ENCODE measurements around the gene ERICH4. TPM values are rescaled to one million over a fixed set of nuclear protein-coding genes. Genes with fewer than 3 reads are reported as not detected.
"Not testable (repeated sequence)": the region's sequence is repeated elsewhere in the genome, so short reads cannot be mapped to it uniquely, and the experiment has no call there.

The ERICH4 gene
- total and polyA plus RNA-seq, 9 donors = 0.12 to 3.7 (median 0.36) TPM; not detected in 5

DNA sequence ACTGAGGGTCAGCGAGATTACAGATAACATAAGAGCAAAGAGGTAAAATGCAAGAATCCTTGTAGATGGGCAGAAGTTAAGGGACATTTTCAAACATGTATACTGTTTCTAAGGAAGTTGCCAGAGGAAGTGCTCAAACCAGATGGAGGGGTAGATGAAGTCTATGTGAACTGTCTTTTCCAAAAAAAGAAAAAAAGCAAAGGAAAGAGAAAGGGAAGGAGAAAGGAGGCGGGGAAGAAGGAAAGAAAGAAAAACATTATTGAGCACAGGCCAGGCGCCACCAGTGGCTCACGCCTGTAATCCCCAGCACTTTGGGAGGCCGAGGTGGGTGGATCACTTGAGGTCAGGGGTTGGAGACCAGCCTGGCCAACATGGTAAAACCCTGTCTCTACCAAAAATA is 8.5 kb upstream of the ERICH4 start:
- H3K27me3 ChIP-seq (ENCODE audit: control insufficient read depth, insufficient read depth, low read length) = no peaks in the 10 kb centered on the region
- H3K27ac ChIP-seq (ENCODE audit: low read length) = no peak overlapping the region
- H3K4me3 ChIP-seq (ENCODE audit: low read length) = no peak overlapping the region
- 100% methylated on average over 1 of the region's 5 CpGs for WGBS (ENCODE audit: insufficient coverage)
- DNase-seq = no peak
- no peaks in the 10 kb centered on the region for H3K9me3 ChIP-seq (replicated peaks; ENCODE audit: control insufficient read depth, low read depth, low read length)
- H3K4me1 ChIP-seq (ENCODE audit: control insufficient read depth, insufficient read depth, low read length) = peaks cover 4% of the 10 kb centered on the region
- peaks cover 46% of the 10 kb centered on the region for H3K36me3 ChIP-seq (ENCODE audit: control insufficient read depth, insufficient read depth, low read length)

DNA sequence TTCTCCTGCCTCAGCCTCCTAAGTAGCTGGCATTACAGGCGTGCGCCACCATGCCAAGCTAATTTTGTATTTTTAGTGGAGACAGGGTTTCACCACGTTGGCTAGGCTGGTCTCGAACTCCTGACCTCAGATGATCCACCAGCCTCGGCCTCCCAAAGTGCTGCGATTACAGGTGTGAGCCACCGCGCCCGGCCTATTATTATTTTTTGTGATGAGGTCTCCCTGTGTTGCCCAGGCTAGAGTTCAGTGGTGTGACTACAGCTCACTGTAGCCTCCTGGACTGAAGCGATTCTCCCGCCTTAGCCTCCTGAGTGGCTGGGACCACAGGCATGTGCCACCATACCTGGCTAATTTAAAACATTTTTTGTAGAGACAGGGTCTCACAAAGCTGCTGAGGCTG is 7.6 kb upstream of the ERICH4 start:
- not testable (repeated sequence) for DNase-seq; H3K27ac ChIP-seq (ENCODE audit: low read length); H3K27me3 ChIP-seq (ENCODE audit: control insufficient read depth, insufficient read depth, low read length); H3K4me1 ChIP-seq (ENCODE audit: control insufficient read depth, insufficient read depth, low read length); H3K9me3 ChIP-seq (replicated peaks; ENCODE audit: control insufficient read depth, low read depth, low read length); H3K4me3 ChIP-seq (ENCODE audit: low read length)
- peaks cover 43% of the 10 kb centered on the region for H3K36me3 ChIP-seq (ENCODE audit: control insufficient read depth, insufficient read depth, low read length)
- 91% methylated on average over 6 of the region's 11 CpGs for WGBS (ENCODE audit: insufficient coverage)

DNA sequence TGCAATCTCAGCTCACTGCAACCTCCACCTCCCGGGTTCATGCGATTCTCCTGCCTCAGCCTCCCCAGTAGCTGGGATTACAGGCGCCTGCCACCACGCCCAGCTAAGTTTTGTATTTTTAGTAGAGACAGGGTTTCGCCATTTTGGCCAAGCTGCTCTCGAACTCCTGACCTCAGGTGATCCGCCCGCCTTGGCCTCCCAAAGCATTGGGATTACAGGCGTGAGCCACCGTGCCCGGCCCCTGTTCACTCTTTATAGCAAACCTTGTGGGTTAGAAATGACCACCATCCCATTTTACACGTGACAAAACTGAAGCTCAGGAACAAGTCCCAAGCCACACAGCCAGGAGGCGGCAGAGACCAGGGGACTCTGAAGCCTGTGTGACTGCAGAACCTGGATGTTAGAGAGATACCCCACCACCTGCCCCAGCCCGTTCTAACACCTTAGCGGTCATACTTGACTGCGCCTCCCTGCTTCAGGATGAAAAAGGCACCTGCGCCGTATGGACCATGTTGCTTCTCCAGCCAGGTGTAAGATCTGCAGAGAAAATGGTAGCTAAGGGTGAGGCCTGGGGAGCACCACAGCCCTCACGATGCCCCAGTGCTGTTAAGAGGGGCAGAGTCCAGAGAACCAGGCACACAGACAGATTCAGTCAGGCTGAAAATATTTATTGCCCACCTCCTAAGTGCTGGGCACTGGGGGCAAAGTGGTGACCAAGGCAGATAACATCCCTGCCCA is 6.9 kb upstream of the ERICH4 start:
- 91% methylated on average over 11 of the region's 19 CpGs for WGBS (ENCODE audit: insufficient coverage)
- Histone ChIP-seq H3K27me3 (ENCODE audit: control insufficient read depth, insufficient read depth, low read length) (no peaks in the 10 kb centered on the region), H3K36me3 (ENCODE audit: control insufficient read depth, insufficient read depth, low read length) (peaks cover 39% of the 10 kb centered on the region), H3K27ac (ENCODE audit: low read length) (no peak overlapping the region), H3K4me3 (ENCODE audit: low read length) (no peak overlapping the region), H3K9me3 (replicated peaks; ENCODE audit: control insufficient read depth, low read depth, low read length) (no peaks in the 10 kb centered on the region), H3K4me1 (ENCODE audit: control insufficient read depth, insufficient read depth, low read length) (peaks cover 4% of the 10 kb centered on the region)
- no peak for DNase-seq

DNA sequence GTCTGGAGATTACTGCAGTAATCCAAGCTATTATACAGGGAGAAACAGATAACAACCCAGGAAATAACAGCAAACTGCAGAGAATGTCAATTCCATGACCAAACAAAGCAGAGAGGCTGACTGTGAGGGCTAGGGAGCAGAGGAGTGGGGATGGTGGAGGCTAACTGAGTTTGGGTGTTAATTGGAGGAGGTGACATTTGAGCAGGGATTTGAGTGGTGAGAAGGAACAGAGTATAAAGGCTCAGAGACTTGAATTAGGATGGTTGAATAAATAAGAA is 6.3 kb upstream of the ERICH4 start:
- Histone ChIP-seq H3K36me3 (ENCODE audit: control insufficient read depth, insufficient read depth, low read length) (peaks cover 35% of the 10 kb centered on the region), H3K9me3 (replicated peaks; ENCODE audit: control insufficient read depth, low read depth, low read length) (no peaks in the 10 kb centered on the region), H3K27me3 (ENCODE audit: control insufficient read depth, insufficient read depth, low read length) (no peaks in the 10 kb centered on the region), H3K27ac (ENCODE audit: low read length) (no peak overlapping the region), H3K4me3 (ENCODE audit: low read length) (no peak overlapping the region), H3K4me1 (ENCODE audit: control insufficient read depth, insufficient read depth, low read length) (peaks cover 4% of the 10 kb centered on the region)
- DNase-seq = no peak

DNA sequence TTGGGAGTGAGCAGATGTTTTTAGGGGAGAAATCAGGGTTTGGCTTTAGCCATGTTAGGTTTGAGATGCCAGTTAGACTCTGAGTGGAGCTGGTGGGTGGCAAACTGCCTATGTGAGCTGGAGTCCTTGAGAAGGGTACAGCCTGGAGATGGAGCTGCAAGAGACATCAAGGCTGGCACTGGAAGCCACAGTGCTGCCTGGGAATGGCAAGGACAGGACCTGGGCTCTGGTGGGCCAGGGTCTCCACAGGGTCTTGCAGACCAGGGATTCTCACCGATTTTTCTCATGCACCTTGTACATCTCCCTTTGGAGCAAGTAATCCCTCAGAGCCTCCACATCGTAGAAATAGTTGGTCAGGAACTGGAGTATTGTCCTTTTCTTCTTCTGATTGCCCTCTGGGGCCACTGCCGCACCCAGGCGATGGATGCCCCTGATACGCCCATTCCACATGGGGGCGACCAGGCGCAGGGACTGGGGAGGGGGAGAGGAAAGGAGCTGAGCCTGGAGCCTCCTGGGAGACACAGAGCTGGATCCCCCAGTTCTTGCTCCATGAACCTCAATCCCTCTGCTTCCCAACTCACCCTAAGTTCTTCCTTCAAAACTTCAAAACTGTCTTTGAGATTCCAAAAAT is 4.9 kb upstream of the ERICH4 start:
- H3K9me3 ChIP-seq (replicated peaks; ENCODE audit: control insufficient read depth, low read depth, low read length) = no peaks in the 10 kb centered on the region
- DNase-seq = no peak
- no peak overlapping the region for H3K27ac ChIP-seq (ENCODE audit: low read length)
- H3K36me3 ChIP-seq (ENCODE audit: control insufficient read depth, insufficient read depth, low read length) = peaks cover 20% of the 10 kb centered on the region
- peaks cover 4% of the 10 kb centered on the region for H3K4me1 ChIP-seq (ENCODE audit: control insufficient read depth, insufficient read depth, low read length)
- no peaks in the 10 kb centered on the region for H3K27me3 ChIP-seq (ENCODE audit: control insufficient read depth, insufficient read depth, low read length)
- no CpG with 5 or more reads among the region's 7 CpGs for WGBS (ENCODE audit: insufficient coverage)
- no peak overlapping the region for H3K4me3 ChIP-seq (ENCODE audit: low read length)

DNA sequence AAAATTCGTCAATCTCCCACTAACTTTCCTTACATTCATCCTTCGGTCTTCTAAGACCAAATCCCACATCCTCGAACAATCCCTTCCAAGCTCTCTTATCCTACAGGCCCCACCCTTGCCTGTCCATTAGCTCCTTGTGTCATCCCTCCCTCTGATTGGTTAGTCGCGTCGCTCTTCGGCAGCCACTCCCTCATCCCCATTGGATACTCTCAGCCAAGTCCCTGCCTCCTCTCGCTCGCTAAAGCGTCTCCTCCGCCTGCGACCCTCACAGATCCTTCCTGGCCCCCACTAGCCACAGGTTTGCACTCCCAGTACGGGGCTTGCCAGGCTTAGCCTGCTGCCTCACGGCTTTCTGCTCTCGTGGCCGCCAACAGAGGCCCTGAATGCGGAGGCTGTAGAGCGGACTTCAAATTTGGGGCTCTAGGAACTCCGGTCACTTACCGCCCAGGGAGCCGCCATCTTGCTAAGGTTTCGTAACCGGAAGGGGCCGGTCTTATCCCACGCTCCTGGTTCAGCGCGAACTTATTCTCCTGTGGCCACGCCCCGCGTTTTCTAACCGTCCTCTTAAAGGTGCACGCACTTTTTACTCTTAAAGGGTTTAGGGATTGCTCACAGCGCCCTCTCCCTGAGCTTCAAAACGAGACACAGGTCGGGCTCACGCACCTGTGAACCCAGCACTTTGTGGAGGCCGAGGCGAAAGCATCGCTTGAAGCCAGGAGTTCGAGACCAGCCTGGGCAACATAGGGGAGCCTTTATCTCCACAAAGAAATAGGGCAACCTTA is 3.3 kb upstream of the ERICH4 start, which contains the start of gene DMAC2:
Gene DMAC2, minus strand, starts transcription at position 472 of the 782 bp plus-strand sequence. Its CDS starts 13 bp downstream, at position 459.
- WGBS (ENCODE audit: insufficient coverage) = 0% methylated on average over 31 of the region's 40 CpGs
- Histone ChIP-seq H3K4me3 (ENCODE audit: low read length) (peak within 1 kb of the TSS; percentile 76), H3K36me3 (ENCODE audit: control insufficient read depth, insufficient read depth, low read length) (peaks cover 16% of the 10 kb centered on the region), H3K4me1 (ENCODE audit: control insufficient read depth, insufficient read depth, low read length) (peaks cover 4% of the 10 kb centered on the region), H3K27me3 (ENCODE audit: control insufficient read depth, insufficient read depth, low read length) (no peaks in the 10 kb centered on the region), H3K9me3 (replicated peaks; ENCODE audit: control insufficient read depth, low read depth, low read length) (no peaks in the 10 kb centered on the region), H3K27ac (ENCODE audit: low read length) (peak within 1 kb of the TSS; percentile 98)
- DNase-seq = peak; percentile 99

DNA sequence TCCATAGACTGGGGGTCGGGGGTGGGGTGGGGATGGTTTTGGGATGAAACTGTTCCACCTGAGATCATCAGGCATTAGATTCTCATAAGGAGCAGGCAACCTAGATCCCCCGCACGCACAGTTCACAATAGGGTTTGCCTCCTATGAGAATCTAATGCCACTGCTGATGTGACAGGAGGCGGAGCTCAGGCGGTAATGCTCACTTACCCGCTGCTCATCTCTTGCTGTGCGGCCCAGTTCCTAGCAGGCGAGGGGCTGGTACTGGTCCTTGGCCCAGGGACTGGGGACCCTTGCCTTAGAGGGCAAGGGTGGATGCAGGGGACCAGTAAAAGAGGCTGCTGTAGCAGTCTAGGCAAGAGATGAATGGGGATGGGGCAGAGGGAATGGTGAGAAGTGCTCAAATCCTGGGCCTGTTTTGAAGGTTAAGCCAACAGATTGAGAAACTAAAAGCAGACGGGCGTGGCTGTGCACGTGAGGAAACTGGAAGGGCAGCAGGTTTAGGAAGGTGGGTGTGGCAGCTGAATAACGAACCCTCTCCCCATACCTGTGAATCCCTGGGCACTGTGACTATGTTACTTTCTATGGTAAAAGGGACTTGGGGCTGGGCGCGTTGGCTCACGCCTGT is 1.5 kb upstream of the ERICH4 start:
- Histone ChIP-seq H3K4me3 (ENCODE audit: low read length) (no peak overlapping the region), H3K9me3 (replicated peaks; ENCODE audit: control insufficient read depth, low read depth, low read length) (no peaks in the 10 kb centered on the region), H3K27me3 (ENCODE audit: control insufficient read depth, insufficient read depth, low read length) (no peaks in the 10 kb centered on the region), H3K27ac (ENCODE audit: low read length) (no peak overlapping the region), H3K36me3 (ENCODE audit: control insufficient read depth, insufficient read depth, low read length) (peaks cover 13% of the 10 kb centered on the region), H3K4me1 (ENCODE audit: control insufficient read depth, insufficient read depth, low read length) (peaks cover 4% of the 10 kb centered on the region)
- 75% methylated on average over 11 of the region's 15 CpGs for WGBS (ENCODE audit: insufficient coverage)
- DNase-seq = no peak

DNA sequence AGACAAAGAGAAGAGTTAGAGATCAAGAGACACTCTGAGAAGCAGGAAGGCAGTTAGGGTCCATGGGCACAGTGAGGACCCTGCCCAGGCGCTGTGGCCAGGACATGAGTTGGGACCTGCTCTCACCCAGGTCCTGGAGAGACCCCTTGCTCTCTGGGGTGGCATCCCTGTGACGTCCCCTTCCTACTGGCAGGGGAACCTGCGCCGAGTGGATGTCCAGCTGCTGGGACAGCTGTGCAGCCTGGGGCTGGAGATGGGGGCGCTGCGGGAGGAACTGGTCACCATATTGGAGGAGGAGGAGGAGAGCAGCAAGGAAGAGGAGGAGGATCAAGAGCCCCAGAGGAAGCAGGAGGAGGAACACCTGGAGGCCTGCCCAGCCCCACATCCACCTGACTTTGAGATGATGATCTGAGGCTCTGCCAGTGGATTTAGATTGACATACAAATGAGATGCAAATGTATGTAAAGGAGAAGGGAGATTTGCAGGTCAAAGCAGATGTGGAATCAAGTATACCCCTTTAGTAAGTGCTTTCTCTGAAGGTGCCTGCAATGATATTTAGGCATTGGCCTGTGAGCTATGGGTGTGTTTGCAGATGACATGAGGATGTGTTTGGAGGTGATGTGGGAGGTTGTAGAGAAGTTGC is 978 bp downstream of the ERICH4 start:
- 52% methylated on average over 6 of the region's 6 CpGs for WGBS (ENCODE audit: insufficient coverage)
- no peak for DNase-seq
- Histone ChIP-seq H3K4me1 (ENCODE audit: control insufficient read depth, insufficient read depth, low read length) (peaks cover under 1% of the 10 kb centered on the region), H3K36me3 (ENCODE audit: control insufficient read depth, insufficient read depth, low read length) (no peaks in the 10 kb centered on the region), H3K27me3 (ENCODE audit: control insufficient read depth, insufficient read depth, low read length) (peaks cover 12% of the 10 kb centered on the region), H3K9me3 (replicated peaks; ENCODE audit: control insufficient read depth, low read depth, low read length) (no peaks in the 10 kb centered on the region), H3K27ac (ENCODE audit: low read length) (no peak overlapping the region), H3K4me3 (ENCODE audit: low read length) (no peak overlapping the region)

DNA sequence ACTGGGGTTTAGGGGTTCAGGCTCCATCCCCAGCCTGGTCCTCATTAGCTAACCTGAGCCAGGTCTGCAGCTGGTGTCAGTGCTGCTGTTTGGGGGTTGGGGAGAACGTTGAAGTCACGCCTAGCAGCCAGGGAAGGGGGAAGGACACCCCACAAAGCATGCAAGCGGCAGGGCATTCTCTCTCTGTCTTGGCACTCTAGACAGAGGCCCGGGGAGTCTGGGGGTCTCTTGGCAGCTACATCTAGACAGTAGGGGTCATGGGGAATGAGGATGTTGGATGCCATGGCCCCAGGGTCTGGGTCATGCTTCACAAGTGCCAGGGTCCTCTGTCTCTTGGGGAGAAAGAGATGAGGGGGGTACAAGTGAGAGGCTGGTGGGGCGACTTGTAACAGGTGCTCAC is 2.6 kb downstream of the ERICH4 start:
- 60% methylated on average over 3 of the region's 5 CpGs for WGBS (ENCODE audit: insufficient coverage)
- no peak overlapping the region for H3K4me3 ChIP-seq (ENCODE audit: low read length)
- no peaks in the 10 kb centered on the region for H3K9me3 ChIP-seq (replicated peaks; ENCODE audit: control insufficient read depth, low read depth, low read length)
- H3K4me1 ChIP-seq (ENCODE audit: control insufficient read depth, insufficient read depth, low read length) = peaks cover 3% of the 10 kb centered on the region
- peaks cover 20% of the 10 kb centered on the region for H3K27me3 ChIP-seq (ENCODE audit: control insufficient read depth, insufficient read depth, low read length)
- H3K36me3 ChIP-seq (ENCODE audit: control insufficient read depth, insufficient read depth, low read length) = no peaks in the 10 kb centered on the region
- H3K27ac ChIP-seq (ENCODE audit: low read length) = no peak overlapping the region
- DNase-seq = no peak
